KMS-11 (cell line): ENCODE measurements around the gene ANKRD44.
"Not testable (repeated sequence)": the region's sequence is repeated elsewhere in the genome, so short reads cannot be mapped to it uniquely, and the experiment has no call there.

Experiments
- H2AFZ ChIP-seq: fragments of 200-600 bp; sonication (generic); 2 replicates; pipeline ENCODE4 v1.6.1; 2016; ENCODE audit warnings: antibody characterized with exemption, mixed run types, low read depth
- H3K27ac ChIP-seq: fragments of 200-600 bp; sonication (generic); 2 replicates; pipeline ENCODE4 v1.6.1; 2016; ENCODE audit warnings: mild to moderate bottlenecking, mixed run types
- H3K27me3 ChIP-seq: fragments of 200-600 bp; sonication (generic); 2 replicates; pipeline ENCODE4 v1.6.1; 2017; ENCODE audit warnings: mild to moderate bottlenecking, low read depth, mixed run types, moderate library complexity; ENCODE audit not compliant: insufficient read depth
- H3K36me3 ChIP-seq: fragments of 200-600 bp; sonication (generic); 2 replicates; pipeline ENCODE4 v1.6.1; 2017; ENCODE audit warnings: mild to moderate bottlenecking, mixed run types; ENCODE audit not compliant: insufficient read depth
- H3K4me1 ChIP-seq: fragments of 200-600 bp; sonication (generic); 2 replicates; pipeline ENCODE4 v1.6.1; 2016; ENCODE audit warnings: mild to moderate bottlenecking, low read depth, mixed run types; ENCODE audit not compliant: poor library complexity, severe bottlenecking
- H3K4me2 ChIP-seq: fragments of 200-600 bp; sonication (generic); 2 replicates; pipeline ENCODE4 v1.7.0; 2016; ENCODE audit warnings: mild to moderate bottlenecking, mixed run types
- H3K4me3 ChIP-seq: fragments of 200-600 bp; sonication (generic); IDR thresholded peaks from 2 replicates; pipeline ENCODE4 v1.6.1; 2017; ENCODE audit warnings: low read depth, low read length, mixed read lengths; ENCODE audit not compliant: insufficient read depth
- H3K79me2 ChIP-seq: fragments of 200-600 bp; sonication (generic); 2 replicates; pipeline ENCODE4 v1.6.1; 2016; ENCODE audit warnings: low read depth, mixed run types; ENCODE audit not compliant: insufficient read depth
- H3K9ac ChIP-seq: fragments of 200-600 bp; sonication (generic); 2 replicates; pipeline ENCODE4 v1.6.1; 2016; ENCODE audit warnings: mild to moderate bottlenecking, mixed run types
- H4K20me1 ChIP-seq: fragments of 200-600 bp; sonication (generic); 2 replicates; pipeline ENCODE4 v1.6.1; 2016; ENCODE audit warnings: mild to moderate bottlenecking, mixed run types; ENCODE audit not compliant: insufficient read depth
- TF ChIP-seq, protein P1 (sequence below): fragments of 200-600 bp; sonication (generic); conservative IDR thresholded peaks from 2 replicates; pipeline ENCODE4 v1.6.1; 2017; ENCODE audit warnings: low read depth, mild to moderate bottlenecking, antibody characterized with exemption, low read length, moderate library complexity, mixed read lengths

The ANKRD44 gene

DNA sequence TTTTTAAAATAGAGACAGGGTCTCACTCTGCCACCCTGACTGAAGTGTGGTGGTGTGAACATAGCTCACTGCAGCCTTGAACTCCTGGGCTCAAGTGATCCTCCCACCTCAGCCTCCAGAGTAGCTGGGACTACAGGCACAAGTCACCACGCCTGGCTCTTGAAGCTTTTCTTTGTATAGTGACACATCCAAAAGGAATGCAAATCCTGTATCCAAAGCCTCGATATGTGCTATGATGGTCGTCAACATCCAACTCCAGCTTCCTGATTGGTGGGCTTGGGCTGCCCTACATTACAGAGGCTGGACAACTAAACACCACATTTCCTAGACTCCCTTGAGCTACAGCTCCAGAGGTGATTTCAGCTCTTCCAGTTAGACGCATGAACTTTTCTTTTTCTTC lies 282.4 kb downstream of the ANKRD44 start:
- Histone ChIP-seq H3K4me1 (no peaks in the 10 kb centered on the region), H3K27ac (no peak overlapping the region), H3K27me3 (no peaks in the 10 kb centered on the region), H3K79me2 (no peaks in the 10 kb centered on the region), H3K36me3 (no peaks in the 10 kb centered on the region), H3K4me2 (no peak overlapping the region), H2AFZ (no peak overlapping the region), H3K9ac (no peak overlapping the region), H4K20me1 (no peaks in the 10 kb centered on the region), H3K4me3 (no peak overlapping the region)
- TF ChIP-seq, protein P1, sequence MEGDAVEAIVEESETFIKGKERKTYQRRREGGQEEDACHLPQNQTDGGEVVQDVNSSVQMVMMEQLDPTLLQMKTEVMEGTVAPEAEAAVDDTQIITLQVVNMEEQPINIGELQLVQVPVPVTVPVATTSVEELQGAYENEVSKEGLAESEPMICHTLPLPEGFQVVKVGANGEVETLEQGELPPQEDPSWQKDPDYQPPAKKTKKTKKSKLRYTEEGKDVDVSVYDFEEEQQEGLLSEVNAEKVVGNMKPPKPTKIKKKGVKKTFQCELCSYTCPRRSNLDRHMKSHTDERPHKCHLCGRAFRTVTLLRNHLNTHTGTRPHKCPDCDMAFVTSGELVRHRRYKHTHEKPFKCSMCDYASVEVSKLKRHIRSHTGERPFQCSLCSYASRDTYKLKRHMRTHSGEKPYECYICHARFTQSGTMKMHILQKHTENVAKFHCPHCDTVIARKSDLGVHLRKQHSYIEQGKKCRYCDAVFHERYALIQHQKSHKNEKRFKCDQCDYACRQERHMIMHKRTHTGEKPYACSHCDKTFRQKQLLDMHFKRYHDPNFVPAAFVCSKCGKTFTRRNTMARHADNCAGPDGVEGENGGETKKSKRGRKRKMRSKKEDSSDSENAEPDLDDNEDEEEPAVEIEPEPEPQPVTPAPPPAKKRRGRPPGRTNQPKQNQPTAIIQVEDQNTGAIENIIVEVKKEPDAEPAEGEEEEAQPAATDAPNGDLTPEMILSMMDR, result no peak

DNA sequence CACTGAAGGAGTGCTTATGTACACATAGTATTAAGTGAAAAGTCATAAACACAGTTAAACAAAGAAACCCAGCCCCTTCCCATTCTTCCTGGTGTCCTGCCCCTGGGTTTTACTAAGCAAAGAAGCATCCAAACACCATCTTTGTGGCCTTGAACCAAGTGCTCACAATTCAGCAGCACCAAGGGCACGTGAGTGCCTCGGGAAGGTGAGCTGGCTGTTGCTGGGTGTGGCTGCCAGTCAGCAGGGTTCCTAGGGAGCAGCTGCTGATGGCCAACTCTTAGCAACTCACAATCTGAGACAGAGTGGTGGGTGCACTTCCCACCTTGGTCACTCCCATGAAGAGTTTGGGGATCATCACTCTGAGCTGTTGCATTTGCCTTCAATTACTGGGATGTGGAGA lies 286.4 kb downstream of the ANKRD44 start:
- Histone ChIP-seq H3K4me3 (no peak overlapping the region), H3K4me2 (no peak overlapping the region), H3K9ac (no peak overlapping the region), H3K36me3 (no peaks in the 10 kb centered on the region), H3K4me1 (no peaks in the 10 kb centered on the region), H3K79me2 (no peaks in the 10 kb centered on the region), H3K27ac (no peak overlapping the region), H3K27me3 (no peaks in the 10 kb centered on the region), H2AFZ (no peak overlapping the region), H4K20me1 (no peaks in the 10 kb centered on the region)
- TF ChIP-seq, protein P1, result no peak

DNA sequence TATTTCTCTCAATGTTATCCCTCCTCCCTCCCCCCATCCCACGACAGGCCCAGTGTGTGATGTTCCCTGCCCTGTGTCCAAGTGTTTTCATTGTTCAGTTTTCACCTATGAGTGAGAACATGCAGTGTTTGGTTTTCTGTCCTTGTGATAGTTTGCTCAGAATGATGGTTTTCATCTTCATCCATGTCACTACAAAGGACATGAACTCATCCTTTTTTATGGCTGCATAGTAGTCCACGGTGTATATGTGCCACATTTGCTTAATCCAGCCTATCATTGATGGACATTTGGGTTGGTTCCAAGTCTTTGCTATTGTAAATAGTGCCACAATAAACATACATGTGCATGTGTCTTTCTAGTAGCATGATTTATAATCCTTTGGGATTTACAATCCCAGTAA lies 289.7 kb downstream of the ANKRD44 start:
- H4K20me1 ChIP-seq, result not testable (repeated sequence)

DNA sequence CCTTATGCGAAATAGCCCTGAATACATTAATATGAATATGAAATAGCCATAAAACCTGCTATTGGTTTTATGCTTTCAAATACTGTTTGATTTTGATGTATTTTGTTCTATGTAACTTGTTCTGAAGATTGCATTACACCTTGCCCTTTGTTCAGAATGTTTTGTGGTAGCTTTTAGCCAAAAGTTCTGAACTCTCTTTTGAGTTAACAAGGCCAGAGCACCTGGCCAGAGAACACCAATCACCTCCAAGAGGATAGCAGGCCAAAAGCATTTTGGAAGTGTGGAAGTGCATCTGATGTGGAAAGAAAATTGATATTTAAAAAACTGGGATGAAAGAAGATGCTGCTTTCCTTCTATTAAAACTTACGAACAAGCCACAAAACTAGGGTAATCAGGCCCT lies 297.5 kb downstream of the ANKRD44 start:
- Histone ChIP-seq H4K20me1 (no peaks in the 10 kb centered on the region), H3K27ac (no peak overlapping the region), H3K9ac (no peak overlapping the region), H2AFZ (no peak overlapping the region), H3K36me3 (no peaks in the 10 kb centered on the region), H3K4me2 (no peak overlapping the region), H3K4me3 (no peak overlapping the region), H3K27me3 (no peaks in the 10 kb centered on the region), H3K79me2 (no peaks in the 10 kb centered on the region), H3K4me1 (peaks cover 8% of the 10 kb centered on the region)
- TF ChIP-seq, protein P1, result no peak

More for the DNA sequence above, 289.7 kb downstream of the ANKRD44 start:
- H3K27me3 ChIP-seq, H2AFZ ChIP-seq, H3K4me2 ChIP-seq, H3K4me1 ChIP-seq, H3K9ac ChIP-seq, H3K27ac ChIP-seq, H3K4me3 ChIP-seq, H3K36me3 ChIP-seq, H3K79me2 ChIP-seq: not testable (repeated sequence)

DNA sequence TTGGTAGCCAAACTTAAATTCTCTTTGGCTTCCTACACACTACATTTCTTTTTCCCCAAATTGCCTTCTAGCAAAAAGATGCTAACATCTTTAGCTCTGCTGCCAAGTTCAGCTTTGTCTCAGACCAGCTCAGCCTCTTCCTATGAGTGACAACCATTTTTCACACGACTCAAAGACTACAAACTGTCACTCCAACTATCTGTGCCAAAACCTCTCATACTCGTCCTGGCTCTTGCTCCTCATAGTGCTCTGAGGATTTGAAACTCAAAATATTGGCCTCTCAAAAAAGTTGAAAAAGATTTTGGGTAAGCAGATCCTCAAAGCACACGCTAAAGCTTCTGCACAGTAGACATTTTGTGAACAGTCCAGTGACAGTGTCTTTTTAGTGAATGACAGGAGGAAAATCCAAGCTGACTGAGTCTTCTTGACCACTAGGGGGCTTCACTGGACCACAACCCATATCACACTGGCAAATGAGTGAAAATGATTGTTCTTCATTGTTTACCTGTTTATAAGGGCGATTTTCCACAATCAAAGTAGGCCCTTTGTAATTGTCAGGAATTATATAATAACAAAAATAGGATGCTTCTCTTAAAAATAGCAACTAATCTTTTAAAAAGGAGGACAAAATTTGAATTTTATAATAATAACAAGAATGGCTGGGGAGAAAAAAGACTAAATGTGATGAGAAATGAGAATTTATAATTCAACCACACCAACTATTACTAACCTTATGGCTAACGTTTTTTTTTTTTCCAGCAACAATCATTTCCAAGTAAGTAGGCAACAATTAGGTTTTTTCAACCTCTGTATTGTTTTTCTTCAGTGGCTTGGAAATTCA lies 298.6 kb downstream of the ANKRD44 start:
- H3K4me3 ChIP-seq, result no peak overlapping the region
- no peak overlapping the region for H3K27ac ChIP-seq
- TF ChIP-seq, protein P1, result peak; percentile 91
- no peak overlapping the region for H3K9ac ChIP-seq
- no peak overlapping the region for H2AFZ ChIP-seq
- no peaks in the 10 kb centered on the region for H4K20me1 ChIP-seq
- H3K27me3 ChIP-seq, result no peaks in the 10 kb centered on the region
- H3K4me2 ChIP-seq, result no peak overlapping the region
- no peaks in the 10 kb centered on the region for H3K36me3 ChIP-seq
- peaks cover 8% of the 10 kb centered on the region for H3K4me1 ChIP-seq
- H3K79me2 ChIP-seq, result no peaks in the 10 kb centered on the region
